ENCODE results near the gene AXIN1.

The AXIN1 gene

GRCh38 chr16:325375-326145 lies 27.0 kb downstream of the AXIN1 start:
- DNase-seq: no peak

- DNase-seq: peak; percentile 43
Observed at GRCh38 chr16:324451-325334, 27.8 kb downstream of the AXIN1 start.

- DNase-seq: no peak
Observed at GRCh38 chr16:324201-324450, 28.4 kb downstream of the AXIN1 start.

DNA sequence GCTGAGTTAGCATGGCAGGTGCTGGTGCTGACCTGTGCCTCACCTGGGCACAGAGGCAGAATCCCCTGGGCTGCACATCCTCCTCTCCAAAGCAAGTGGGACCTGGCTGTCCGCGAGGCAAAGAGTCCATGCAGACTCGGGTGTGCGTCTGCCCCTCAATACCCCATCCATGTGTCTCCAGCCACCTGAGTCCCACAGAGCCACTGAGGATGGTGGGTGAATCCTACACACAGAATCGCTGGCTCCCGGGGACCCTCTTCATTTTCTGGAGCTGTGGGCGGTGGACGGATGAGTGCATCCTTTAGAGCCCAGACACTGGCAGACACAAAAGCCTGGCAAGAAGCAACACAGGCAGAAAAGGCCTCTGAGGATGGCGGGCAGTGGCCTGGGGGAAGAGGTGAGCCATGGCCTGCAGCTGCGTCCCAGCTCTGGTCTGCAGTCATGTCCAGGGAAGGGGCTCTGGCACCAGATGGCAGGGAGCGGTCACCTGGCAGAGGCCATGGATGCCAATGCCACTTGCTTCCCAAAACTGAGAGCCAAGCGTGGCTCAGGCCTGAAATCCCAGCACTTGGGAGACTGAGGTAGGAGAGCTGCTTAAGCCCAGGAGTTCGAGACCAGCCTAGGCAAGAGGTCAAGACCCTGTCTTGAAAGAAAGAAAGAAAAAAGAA lies 29.9 kb downstream of the AXIN1 start:
- DNase-seq: no peak

DNA sequence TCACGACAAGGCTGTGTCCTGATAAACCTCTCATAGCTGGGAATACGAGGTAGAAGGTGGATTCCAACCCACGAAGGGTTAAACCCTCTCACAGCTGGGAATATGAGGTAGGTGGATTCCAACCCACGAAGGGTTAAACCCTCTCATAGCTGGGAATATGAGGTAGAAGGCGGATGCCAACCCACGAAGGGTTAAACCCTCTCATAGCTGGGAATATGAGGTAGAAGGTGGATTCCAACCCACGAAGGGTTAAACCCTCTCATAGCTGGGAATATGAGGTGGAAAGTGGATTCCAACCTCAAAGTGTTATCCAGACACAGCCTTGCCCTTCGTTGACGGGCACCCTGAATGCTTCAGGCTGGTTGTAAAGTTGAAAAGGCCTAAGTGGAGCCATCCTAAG lies 31.0 kb downstream of the AXIN1 start:
- DNase-seq: no peak

- DNase-seq: no peak
Observed at GRCh38 chr16:320206-320605, 32.3 kb downstream of the AXIN1 start.

DNA sequence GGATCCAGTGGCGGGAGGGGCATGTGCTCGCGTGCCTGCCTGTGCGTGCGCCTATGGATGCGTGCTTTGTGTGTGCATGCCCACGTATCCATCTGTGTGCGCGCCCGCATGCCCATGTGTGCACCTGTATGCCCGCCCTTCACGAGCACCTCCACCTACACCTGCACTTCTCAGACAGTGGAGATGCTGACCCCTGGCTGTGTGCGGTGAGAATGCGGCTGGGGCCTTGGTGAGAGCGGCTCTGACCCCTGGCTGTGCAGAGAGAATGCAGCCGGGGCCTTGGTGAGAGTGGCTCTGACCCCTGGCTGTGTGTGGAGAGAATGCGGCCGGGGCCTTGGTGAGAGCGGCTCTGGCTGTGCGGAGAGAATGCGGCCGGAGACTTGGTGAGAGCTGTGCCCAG lies 33.9 kb downstream of the AXIN1 start:
- DNase-seq: no peak

DNA sequence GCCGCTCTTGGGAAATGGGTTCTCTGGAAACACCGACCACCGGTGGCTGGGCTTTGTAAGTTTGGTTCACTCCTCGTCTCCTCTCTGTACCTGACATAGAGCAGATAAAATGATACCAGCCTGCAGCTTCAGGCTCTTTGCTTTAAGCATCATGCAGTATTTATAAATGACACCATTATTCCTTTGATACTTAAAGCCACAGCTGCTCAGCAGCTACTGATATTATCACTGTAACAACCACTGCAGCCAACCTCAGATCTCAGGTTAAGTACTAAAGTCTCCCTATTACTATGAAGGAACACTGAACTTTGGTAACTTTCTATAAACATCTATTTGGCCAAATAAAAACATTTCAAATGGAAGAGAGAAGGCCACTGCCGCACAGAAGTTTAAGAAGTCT lies 34.9 kb downstream of the AXIN1 start:
- no peak for DNase-seq

GRCh38 chr16:316741-317464 lies 35.6 kb downstream of the AXIN1 start:
- DNase-seq: no peak

DNA sequence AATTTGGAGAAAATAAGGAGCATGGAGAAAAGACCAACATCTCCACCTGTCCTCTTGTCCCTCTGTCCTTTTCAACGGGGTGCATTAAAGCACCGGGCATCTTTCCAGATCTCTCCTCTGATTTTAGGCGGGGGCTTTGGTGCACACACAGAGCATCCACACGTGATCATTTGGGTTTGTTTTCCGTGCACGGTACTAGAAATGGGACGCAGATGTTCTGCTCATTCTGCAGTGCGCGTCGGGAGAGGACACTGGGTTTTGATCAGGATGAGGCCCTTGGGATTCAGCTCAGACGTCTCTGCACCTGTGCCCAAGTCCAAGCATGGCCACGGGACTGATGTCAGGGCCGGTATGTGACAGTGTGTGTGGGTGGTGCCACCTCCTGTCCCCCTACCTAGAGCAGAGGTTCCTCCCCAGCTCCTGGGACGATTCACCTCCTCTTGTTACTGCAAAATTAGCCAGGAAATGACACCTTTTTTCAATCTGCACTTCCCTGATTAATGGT lies 37.7 kb downstream of the AXIN1 start:
- no peak for DNase-seq

DNA sequence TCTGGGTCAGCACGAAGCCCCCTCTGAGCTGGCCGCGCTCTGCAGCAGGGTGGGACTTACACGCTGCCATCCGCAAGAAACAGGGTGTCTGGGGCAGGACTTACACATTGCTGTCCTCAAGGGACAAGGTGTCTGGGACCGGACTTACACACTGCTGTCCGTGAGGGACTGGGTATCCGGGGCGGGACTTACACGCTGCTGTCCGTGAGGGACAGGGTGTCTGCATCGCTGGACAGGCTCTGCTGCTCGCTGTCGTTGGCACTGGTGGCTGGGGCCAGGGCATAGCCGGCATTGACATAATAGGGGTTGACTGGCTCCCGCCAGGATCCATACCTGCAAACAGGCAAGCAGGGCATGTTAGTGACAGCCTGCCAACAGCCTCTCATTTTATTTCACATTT lies 38.2 kb downstream of the AXIN1 start:
- no peak for DNase-seq

DNA sequence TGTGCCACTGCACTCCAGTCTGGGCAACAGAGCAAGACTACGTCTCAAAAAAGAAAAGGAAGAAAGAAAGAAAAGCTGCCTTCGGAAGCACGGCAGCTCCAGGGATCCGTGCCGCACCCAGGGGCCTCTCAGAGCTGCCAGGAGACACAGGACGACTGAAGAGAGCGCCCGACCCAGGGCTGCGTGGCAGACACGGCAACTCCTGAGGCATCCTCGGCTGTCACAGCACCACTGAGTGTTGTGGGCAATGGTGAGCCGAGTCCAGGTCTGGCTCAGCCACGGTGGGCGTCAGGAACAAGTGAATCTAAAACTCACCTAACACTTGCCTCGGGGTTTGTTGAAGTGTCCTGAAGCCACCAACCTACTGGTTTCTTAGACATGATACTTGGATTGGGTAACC lies 40.8 kb downstream of the AXIN1 start:
- no peak for DNase-seq

GRCh38 chr16:309476-309875 lies 43.0 kb downstream of the AXIN1 start:
- no peak for DNase-seq

DNA sequence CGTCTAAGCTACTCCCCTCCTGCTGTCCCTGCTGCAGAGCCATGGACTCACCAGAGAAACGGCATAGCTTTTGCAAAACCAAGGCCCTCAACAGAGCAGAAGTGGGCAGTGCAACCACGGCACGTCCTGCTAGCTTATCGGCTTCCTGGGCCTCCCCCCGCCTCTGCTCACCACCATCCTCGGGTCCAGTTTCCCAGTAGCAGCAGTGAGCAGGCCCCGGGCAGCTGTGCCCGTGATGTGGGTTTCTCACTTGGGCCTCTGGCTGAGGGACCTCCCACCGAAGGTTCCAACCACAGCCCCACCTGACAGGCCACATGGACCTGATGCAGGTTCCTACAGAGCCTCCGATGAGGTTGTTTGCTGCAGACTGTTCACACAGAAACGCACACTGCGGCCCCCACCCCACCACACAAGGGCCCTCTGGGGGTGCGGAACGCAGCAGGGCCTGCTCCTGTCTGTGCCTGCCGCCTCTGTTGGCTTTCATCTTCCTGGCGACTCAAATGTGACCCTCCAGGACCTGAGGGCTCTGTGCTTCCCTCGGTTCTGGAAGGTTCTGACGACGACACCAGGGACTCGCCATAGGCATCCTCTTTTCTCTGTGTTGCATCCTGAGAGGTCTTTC lies 44.7 kb downstream of the AXIN1 start:
- no peak for DNase-seq

DNA sequence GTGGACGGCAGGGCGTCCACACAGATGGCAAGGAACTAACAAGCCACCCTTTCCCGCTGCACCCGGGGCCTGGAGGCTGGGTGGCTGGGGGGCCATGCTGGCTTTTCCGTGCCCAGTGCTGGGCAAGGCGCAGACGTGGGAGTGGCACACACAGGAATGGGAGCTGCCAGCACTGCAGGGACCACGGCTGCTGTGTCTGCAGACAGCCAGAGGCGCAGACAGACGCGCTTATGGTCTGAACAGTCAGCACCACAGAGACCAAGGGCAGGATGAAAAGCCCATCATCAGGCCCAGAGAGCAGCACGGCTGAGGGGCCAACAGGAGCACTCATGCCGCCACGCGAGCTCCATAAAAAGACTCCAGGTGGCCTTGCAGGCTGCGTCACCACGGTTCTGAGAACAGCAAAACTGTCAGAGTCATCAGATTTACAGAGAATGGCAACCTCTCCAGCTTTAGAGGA lies 45.6 kb downstream of the AXIN1 start:
- no peak for DNase-seq

GRCh38 chr16:305916-306626 lies 46.5 kb downstream of the AXIN1 start:
- DNase-seq: no peak

DNA sequence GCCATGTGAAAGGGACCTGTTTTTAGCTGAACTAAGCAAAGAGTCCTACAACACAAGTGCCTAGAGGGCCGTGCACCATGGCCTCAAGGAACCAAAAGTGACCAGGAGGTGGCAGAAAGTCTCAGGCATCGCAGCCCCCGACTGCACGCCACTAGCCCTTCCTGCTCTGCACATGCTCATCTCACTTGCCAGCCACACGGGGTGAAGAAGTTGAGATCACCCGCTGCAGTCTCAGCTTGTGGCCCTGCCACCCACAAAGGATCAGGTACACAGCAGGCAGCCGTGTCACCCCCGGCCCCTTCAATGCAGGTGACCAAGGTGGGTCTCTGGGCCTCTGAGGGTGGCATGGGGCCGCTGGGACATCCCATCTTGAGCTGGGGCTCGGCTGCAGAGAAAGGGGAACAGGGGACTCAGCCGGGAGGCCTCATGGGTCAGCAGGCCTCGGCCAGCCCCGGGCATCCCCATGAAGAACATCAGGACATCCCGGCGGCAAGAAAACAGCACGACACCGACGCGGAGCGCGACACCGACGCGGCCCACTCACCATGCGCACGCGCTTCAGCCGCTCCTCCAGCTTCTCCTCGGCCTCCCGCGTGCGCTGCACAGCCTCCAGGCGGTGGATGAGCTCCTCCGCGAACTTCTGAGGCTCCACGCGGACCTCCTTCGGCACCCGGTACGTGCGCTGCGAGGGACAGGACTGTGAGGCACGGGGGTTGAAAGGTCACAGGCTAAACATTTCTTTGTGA lies 48.6 kb downstream of the AXIN1 start:
- no peak for DNase-seq

GRCh38 chr16:301950-302349 lies 50.6 kb downstream of the AXIN1 start:
- DNase-seq: no peak

DNA sequence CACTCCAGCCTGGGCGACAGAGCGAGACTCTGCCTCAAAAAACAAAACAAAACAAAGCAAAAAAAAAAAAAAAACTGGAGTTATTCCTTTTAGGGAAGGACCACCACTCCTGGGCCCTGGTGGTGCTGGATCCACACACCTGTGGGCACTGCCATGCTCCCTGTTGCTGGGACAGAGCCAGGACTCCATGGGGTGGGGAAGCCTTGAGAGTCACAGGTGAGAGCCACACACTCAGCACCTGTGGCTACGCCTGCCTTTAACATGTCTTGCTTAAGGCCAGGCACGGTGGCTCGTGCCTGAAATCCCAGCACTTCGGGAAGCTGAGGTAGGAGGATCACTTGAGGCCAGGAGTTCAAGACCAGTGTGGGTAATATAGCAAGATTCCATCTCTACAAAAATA lies 51.3 kb downstream of the AXIN1 start:
- no peak for DNase-seq

- DNase-seq: no peak
Observed at GRCh38 chr16:297832-298231, 54.7 kb downstream of the AXIN1 start.

Measured in activated CD4-positive, alpha-beta T cell treated with anti-CD3 and anti-CD28 coated beads for 1 hour (primary cell).